Measurements from ENCODE around the gene CEP41.

CEP41 gene

GRCh38 chr7:130359276-130359857 is 81.4 kb downstream of the CEP41 start:
- no peak for DNase-seq
- H2AFZ ChIP-seq (ENCODE audit: low read length): no peak overlapping the region
- TF ChIP-seq EZH2 (optimal IDR thresholded peaks at IDR 0.05; ENCODE audit: low read depth, low read length): no peak
- no peaks in the 10 kb centered on the region for H3K4me1 ChIP-seq (ENCODE audit: low read length)
- no peaks in the 10 kb centered on the region for H3K79me2 ChIP-seq (ENCODE audit: low read length)
- H3K36me3 ChIP-seq (replicated peaks; ENCODE audit: insufficient read depth, low read length): no peaks in the 10 kb centered on the region
- no peak overlapping the region for H3K4me3 ChIP-seq (ENCODE audit: low read length)
- no peak overlapping the region for H3K4me2 ChIP-seq (ENCODE audit: low read depth, low read length)
- H4K20me1 ChIP-seq (ENCODE audit: insufficient read depth, low read length): no peaks in the 10 kb centered on the region
- no peaks in the 10 kb centered on the region for H3K9me2 ChIP-seq (replicated peaks; ENCODE audit: insufficient read depth, low read length)
- no peaks in the 10 kb centered on the region for H3K27me3 ChIP-seq (replicated peaks; ENCODE audit: insufficient read depth, low read length)
- H3K9me3 ChIP-seq (replicated peaks; ENCODE audit: insufficient read depth, low read length): no peaks in the 10 kb centered on the region
- no peak overlapping the region for H3K27ac ChIP-seq (ENCODE audit: low read length)
- no peaks in the 10 kb centered on the region for H3F3A ChIP-seq (ENCODE audit: insufficient read depth, low read length)
- no peak overlapping the region for H3K9ac ChIP-seq (ENCODE audit: low read length)

GRCh38 chr7:130358471-130358870 is 82.3 kb downstream of the CEP41 start:
- Histone ChIP-seq H3F3A (ENCODE audit: insufficient read depth, low read length) (no peaks in the 10 kb centered on the region), H3K9ac (ENCODE audit: low read length) (no peak overlapping the region), H3K79me2 (ENCODE audit: low read length) (no peaks in the 10 kb centered on the region), H3K4me1 (ENCODE audit: low read length) (no peaks in the 10 kb centered on the region), H3K36me3 (replicated peaks; ENCODE audit: insufficient read depth, low read length) (no peaks in the 10 kb centered on the region), H3K4me3 (ENCODE audit: low read length) (no peak overlapping the region), H3K4me2 (ENCODE audit: low read depth, low read length) (no peak overlapping the region), H3K9me2 (replicated peaks; ENCODE audit: insufficient read depth, low read length) (no peaks in the 10 kb centered on the region), H4K20me1 (ENCODE audit: insufficient read depth, low read length) (no peaks in the 10 kb centered on the region), H3K27me3 (replicated peaks; ENCODE audit: insufficient read depth, low read length) (no peaks in the 10 kb centered on the region), H3K27ac (ENCODE audit: low read length) (no peak overlapping the region), H3K9me3 (replicated peaks; ENCODE audit: insufficient read depth, low read length) (no peaks in the 10 kb centered on the region), H2AFZ (ENCODE audit: low read length) (no peak overlapping the region)
- DNase-seq: no peak
- no peak for TF ChIP-seq CTCF (IDR thresholded peaks at IDR 0.05; ENCODE audit: low read length)
- TF ChIP-seq EZH2 (optimal IDR thresholded peaks at IDR 0.05; ENCODE audit: low read depth, low read length): no peak
- TF ChIP-seq EZH2phosphoT487 (IDR thresholded peaks at IDR 0.05; ENCODE audit: low read length): no peak

GRCh38 chr7:130356876-130357611 is 83.8 kb downstream of the CEP41 start:
- H3F3A ChIP-seq (ENCODE audit: insufficient read depth, low read length): no peaks in the 10 kb centered on the region
- H2AFZ ChIP-seq (ENCODE audit: low read length): no peak overlapping the region
- no peaks in the 10 kb centered on the region for H3K4me1 ChIP-seq (ENCODE audit: low read length)
- no peak for DNase-seq
- H3K79me2 ChIP-seq (ENCODE audit: low read length): no peaks in the 10 kb centered on the region
- no peaks in the 10 kb centered on the region for H3K36me3 ChIP-seq (replicated peaks; ENCODE audit: insufficient read depth, low read length)
- no peaks in the 10 kb centered on the region for H3K9me3 ChIP-seq (replicated peaks; ENCODE audit: insufficient read depth, low read length)
- H3K27me3 ChIP-seq (replicated peaks; ENCODE audit: insufficient read depth, low read length): no peaks in the 10 kb centered on the region
- no peaks in the 10 kb centered on the region for H4K20me1 ChIP-seq (ENCODE audit: insufficient read depth, low read length)
- no peaks in the 10 kb centered on the region for H3K9me2 ChIP-seq (replicated peaks; ENCODE audit: insufficient read depth, low read length)
- no peak overlapping the region for H3K27ac ChIP-seq (ENCODE audit: low read length)
- no peak overlapping the region for H3K9ac ChIP-seq (ENCODE audit: low read length)
- TF ChIP-seq EZH2phosphoT487 (IDR thresholded peaks at IDR 0.05; ENCODE audit: low read length): no peak
- TF ChIP-seq EZH2 (optimal IDR thresholded peaks at IDR 0.05; ENCODE audit: low read depth, low read length): no peak
- TF ChIP-seq CTCF (IDR thresholded peaks at IDR 0.05; ENCODE audit: low read length): no peak
- no peak overlapping the region for H3K4me2 ChIP-seq (ENCODE audit: low read depth, low read length)
- H3K4me3 ChIP-seq (ENCODE audit: low read length): no peak overlapping the region
